GM13976 (cell line): Measurements from ENCODE around the gene NME2.
"Not testable (repeated sequence)": the region's sequence is repeated elsewhere in the genome, so short reads cannot be mapped to it uniquely, and the experiment has no call there.

Experiments used
- DNase-seq: peaks from one replicate; pipeline ENCODE4 v3.0.0; 2012; ENCODE audit warnings: low spot score
- in situ Hi-C: fragments of 300-500 bp; cut with MboI; formaldehyde crosslinking; loops from one replicate; pipeline ENCODE4 v1.12.0; 2022; ENCODE audit warnings: low sequenced_read_pairs, mixed read lengths, inconsistent platforms; ENCODE audit not compliant: unreplicated experiment
- TF ChIP-seq, protein P1 (sequence below): IDR thresholded peaks from 2 replicates; pipeline ENCODE4 v1.5.1; 2012; ENCODE audit warnings: borderline replicate concordance, mild to moderate bottlenecking; ENCODE audit not compliant: insufficient read depth; ENCODE audit errors: extremely low read depth, missing control alignments, control extremely low read depth

The NME2 gene

GRCh38 chr17:51121620-51122472 is 44.4 kb upstream of the NME2 start:
- in situ Hi-C loops: no loop called here
- DNase-seq: peak; percentile 74
- TF ChIP-seq, protein P1, sequence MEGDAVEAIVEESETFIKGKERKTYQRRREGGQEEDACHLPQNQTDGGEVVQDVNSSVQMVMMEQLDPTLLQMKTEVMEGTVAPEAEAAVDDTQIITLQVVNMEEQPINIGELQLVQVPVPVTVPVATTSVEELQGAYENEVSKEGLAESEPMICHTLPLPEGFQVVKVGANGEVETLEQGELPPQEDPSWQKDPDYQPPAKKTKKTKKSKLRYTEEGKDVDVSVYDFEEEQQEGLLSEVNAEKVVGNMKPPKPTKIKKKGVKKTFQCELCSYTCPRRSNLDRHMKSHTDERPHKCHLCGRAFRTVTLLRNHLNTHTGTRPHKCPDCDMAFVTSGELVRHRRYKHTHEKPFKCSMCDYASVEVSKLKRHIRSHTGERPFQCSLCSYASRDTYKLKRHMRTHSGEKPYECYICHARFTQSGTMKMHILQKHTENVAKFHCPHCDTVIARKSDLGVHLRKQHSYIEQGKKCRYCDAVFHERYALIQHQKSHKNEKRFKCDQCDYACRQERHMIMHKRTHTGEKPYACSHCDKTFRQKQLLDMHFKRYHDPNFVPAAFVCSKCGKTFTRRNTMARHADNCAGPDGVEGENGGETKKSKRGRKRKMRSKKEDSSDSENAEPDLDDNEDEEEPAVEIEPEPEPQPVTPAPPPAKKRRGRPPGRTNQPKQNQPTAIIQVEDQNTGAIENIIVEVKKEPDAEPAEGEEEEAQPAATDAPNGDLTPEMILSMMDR: no peak

- in situ Hi-C loops: not testable (repeated sequence)
Measured at GRCh38 chr17:51122473-51123115, 43.6 kb upstream of the NME2 start.

DNA sequence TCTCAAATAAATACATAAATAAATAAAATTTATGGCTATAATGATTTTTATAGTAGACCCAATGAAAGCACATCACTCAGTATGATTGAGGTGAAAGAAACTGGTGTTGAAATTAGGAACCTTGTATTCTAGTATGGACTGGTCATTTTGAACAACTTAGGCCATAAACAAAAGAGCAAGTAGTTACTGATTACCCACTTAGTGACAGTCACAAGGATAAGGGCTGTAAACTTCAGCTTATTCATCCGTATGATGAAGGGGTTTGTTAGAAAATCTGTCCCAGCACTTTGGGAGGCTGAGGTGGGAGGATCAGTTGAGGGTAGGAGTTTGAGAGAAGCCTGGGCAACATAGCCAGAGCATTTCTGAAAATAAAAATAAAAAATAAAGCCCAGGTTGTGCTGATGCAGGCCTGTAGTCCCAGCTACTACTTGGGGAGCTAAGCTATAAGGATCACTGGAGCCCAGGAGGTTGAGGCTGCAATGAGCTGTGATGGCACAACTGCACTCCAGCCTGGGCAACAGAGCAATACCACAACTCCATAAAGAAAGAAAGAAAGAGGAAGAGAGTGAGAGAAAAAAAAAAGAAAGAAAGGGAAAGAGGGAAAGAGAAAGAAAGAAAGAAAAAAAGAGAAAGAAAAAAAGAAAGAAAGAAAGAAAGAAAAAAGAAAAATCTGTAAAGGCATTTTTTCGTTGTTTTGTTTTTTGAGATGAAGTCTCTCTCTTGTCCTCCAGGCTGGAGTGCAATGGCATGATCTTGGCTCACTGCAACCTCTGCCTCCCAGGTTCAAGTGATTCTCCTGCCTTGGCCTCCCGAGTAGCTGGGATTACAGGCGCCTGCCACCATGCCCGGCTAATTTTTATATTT is 41.3 kb upstream of the NME2 start:
- in situ Hi-C loops: no loop called here
- TF ChIP-seq, protein P1: no peak
- DNase-seq: no peak

More at GRCh38 chr17:51122473-51123115, 43.6 kb upstream of the NME2 start:
- not testable (repeated sequence) for DNase-seq

DNA sequence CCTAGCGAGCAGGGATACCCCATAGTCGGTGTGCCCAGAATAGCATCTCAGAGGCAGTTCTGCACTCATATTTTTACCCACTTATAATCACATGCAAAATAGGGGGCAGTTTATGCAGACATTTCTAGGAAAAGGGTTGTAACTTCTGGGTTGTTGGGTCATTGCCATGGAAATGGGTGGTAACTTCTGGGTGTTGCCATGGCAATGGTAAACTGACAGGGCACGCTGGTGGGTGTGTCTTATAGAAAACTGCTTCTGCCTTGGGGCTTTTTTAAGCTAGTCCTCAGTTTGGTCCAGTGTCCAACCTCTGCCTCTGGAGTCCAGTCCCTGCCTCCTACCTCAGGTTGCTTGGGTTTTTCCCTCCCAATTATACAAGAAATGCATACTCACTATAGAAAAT is 38.1 kb upstream of the NME2 start:
- in situ Hi-C loops: no loop called here
- no peak for DNase-seq
- TF ChIP-seq, protein P1: no peak

- in situ Hi-C loops: no loop called here
- peak; percentile 42 for DNase-seq
- TF ChIP-seq, protein P1: no peak
Measured at GRCh38 chr17:51132964-51133319, 33.3 kb upstream of the NME2 start.

DNA sequence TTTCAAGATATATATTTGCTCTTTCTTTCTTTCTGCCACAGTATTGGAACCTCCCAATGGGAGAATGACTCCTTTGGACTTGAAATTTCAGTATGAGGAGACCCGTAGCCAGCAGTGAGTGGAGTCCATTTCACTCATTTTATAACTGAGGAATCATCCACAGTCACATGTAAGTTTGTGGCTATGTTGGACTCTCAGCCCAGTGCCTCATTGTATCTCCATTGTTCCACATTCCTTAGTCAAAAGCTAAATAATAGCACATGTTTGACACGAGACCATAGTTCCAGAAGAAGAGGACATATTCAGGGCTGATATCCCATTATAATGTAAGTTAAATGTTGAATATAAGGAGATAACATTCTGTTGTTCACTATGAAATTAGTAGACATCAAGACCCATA is 32.8 kb upstream of the NME2 start:
- TF ChIP-seq, protein P1: no peak
- no peak for DNase-seq
- in situ Hi-C loops: no loop called here
